Parathyroid adenoma (tissue), 2 donors: Measurements from ENCODE around the gene NTN5.

Source experiments
- H2AFZ ChIP-seq: fragments of 300-600 bp; sonication (generic); one replicate; pipeline ENCODE4 v1.7.0; 2017; ENCODE audit warnings: antibody characterized with exemption, mild to moderate bottlenecking
- H3K27ac ChIP-seq: fragments of 300-600 bp; sonication (generic); one replicate; pipeline ENCODE4 v1.7.0; 2017
- H3K27me3 ChIP-seq: fragments of 300-600 bp; sonication (generic); one replicate; pipeline ENCODE4 v1.7.0; 2017; ENCODE audit warnings: low read length; ENCODE audit not compliant: control insufficient read depth, insufficient read depth
- H3K36me3 ChIP-seq: fragments of 300-600 bp; sonication (generic); one replicate; pipeline ENCODE4 v1.7.0; 2017; ENCODE audit warnings: low read length; ENCODE audit not compliant: control insufficient read depth, insufficient read depth
- H3K4me1 ChIP-seq: fragments of 300-600 bp; sonication (generic); one replicate; pipeline ENCODE4 v1.7.0; 2017; ENCODE audit warnings: control low read depth
- H3K4me2 ChIP-seq: fragments of 300-600 bp; sonication (generic); one replicate; pipeline ENCODE4 v1.7.0; 2017; ENCODE audit warnings: low read length
- H3K4me3 ChIP-seq: fragments of 300-600 bp; sonication (generic); one replicate; pipeline ENCODE4 v1.7.0; 2017; ENCODE audit warnings: low read depth, low read length
- H3K79me2 ChIP-seq: fragments of 300-600 bp; sonication (generic); one replicate; pipeline ENCODE4 v1.7.0; 2017; ENCODE audit warnings: control low read depth
- H3K9ac ChIP-seq: fragments of 300-600 bp; sonication (generic); one replicate; pipeline ENCODE4 v1.7.0; 2017; ENCODE audit warnings: mild to moderate bottlenecking
- H3K9me3 ChIP-seq: fragments of 300-600 bp; sonication (generic); one replicate; pipeline ENCODE4 v1.7.0; 2017; ENCODE audit warnings: low read length; ENCODE audit not compliant: control insufficient read depth
- TF ChIP-seq, protein P1 (sequence below): fragments of 300-600 bp; sonication (generic); IDR thresholded peaks from one replicate; pipeline ENCODE4 v1.7.0; 2017; ENCODE audit warnings: antibody characterized with exemption, mild to moderate bottlenecking
- donor health status: primary hyperparathyroidism.

NTN5 gene, protein sequence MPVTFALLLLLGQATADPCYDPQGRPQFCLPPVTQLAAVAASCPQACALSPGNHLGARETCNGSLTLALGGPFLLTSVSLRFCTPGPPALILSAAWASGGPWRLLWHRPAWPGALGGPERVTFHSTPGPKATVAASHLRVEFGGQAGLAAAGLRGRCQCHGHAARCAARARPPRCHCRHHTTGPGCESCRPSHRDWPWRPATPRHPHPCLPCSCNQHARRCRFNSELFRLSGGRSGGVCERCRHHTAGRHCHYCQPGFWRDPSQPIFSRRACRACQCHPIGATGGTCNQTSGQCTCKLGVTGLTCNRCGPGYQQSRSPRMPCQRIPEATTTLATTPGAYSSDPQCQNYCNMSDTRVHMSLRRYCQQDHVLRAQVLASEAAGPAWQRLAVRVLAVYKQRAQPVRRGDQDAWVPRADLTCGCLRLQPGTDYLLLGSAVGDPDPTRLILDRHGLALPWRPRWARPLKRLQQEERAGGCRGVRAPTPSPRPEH

DNA sequence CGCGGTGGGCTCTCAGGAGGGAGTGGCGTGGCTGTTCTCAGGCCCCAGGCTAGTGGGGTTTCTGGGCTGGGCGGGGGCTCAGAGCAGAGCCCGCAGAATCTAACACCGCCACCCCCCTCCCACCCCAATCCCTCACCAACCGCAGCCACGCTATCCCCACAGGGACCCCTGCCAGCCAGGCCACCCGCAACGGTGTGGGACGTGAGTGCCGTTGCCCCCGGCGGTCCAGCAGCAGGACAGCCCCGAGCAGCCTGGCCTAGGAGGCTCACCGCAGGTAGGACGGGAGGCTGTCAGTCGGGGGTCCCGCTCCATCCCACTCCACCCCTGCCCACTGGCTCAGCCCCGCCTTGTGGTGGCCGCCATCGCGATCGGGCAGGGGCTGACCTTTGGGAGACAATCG lies at the start of gene NTN5:
Gene NTN5 (minus strand): TSS at position 24 of the 400 bp plus-strand sequence. CDS start 2,031 bp downstream, outside the sequence.
- Histone ChIP-seq H3K9ac (no peak within 1 kb of the TSS), H3K27me3 (no peaks in the 10 kb centered on the region), H3K4me3 (no peak within 1 kb of the TSS), H3K9me3 (no peaks in the 10 kb centered on the region), H3K27ac (no peak within 1 kb of the TSS), H2AFZ (no peak within 1 kb of the TSS), H3K4me2 (no peak within 1 kb of the TSS), H3K36me3 (no peaks in the 10 kb centered on the region), H3K79me2 (no peaks in the 10 kb centered on the region), H3K4me1 (no peaks in the 10 kb centered on the region)
- TF ChIP-seq, protein P1, sequence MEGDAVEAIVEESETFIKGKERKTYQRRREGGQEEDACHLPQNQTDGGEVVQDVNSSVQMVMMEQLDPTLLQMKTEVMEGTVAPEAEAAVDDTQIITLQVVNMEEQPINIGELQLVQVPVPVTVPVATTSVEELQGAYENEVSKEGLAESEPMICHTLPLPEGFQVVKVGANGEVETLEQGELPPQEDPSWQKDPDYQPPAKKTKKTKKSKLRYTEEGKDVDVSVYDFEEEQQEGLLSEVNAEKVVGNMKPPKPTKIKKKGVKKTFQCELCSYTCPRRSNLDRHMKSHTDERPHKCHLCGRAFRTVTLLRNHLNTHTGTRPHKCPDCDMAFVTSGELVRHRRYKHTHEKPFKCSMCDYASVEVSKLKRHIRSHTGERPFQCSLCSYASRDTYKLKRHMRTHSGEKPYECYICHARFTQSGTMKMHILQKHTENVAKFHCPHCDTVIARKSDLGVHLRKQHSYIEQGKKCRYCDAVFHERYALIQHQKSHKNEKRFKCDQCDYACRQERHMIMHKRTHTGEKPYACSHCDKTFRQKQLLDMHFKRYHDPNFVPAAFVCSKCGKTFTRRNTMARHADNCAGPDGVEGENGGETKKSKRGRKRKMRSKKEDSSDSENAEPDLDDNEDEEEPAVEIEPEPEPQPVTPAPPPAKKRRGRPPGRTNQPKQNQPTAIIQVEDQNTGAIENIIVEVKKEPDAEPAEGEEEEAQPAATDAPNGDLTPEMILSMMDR: no peak

DNA sequence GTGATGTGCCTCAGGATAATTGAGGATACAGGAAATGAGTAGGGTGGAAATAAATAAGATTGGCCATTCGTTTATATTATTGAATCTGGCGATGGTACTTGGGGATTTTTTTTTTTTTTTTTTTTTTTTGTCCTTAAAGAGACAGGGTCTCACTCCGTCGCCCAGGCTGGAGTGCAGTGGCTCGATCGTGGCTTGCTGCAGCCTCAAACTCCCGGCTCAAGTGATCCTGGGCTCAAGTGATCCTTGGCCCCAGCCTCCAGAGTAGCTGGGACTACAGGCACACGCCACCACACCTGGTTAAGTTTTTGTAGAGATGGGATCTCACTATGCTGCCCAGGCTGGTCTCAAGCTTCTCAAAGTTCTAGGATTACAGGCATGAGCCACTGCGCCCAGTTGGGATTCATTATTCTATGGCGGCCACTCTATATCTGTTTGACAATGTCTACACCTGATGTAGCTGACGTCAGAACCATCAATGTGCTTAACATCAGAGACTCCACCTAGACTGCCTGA lies 49.4 kb upstream of the NTN5 start:
- Histone ChIP-seq H3K9ac (no peak overlapping the region), H3K27ac (no peak overlapping the region), H2AFZ (no peak overlapping the region), H3K36me3 (no peaks in the 10 kb centered on the region), H3K9me3 (no peaks in the 10 kb centered on the region), H3K4me1 (no peaks in the 10 kb centered on the region), H3K4me2 (no peak overlapping the region), H3K79me2 (no peaks in the 10 kb centered on the region), H3K4me3 (no peak overlapping the region), H3K27me3 (no peaks in the 10 kb centered on the region)
- TF ChIP-seq, protein P1: no peak

DNA sequence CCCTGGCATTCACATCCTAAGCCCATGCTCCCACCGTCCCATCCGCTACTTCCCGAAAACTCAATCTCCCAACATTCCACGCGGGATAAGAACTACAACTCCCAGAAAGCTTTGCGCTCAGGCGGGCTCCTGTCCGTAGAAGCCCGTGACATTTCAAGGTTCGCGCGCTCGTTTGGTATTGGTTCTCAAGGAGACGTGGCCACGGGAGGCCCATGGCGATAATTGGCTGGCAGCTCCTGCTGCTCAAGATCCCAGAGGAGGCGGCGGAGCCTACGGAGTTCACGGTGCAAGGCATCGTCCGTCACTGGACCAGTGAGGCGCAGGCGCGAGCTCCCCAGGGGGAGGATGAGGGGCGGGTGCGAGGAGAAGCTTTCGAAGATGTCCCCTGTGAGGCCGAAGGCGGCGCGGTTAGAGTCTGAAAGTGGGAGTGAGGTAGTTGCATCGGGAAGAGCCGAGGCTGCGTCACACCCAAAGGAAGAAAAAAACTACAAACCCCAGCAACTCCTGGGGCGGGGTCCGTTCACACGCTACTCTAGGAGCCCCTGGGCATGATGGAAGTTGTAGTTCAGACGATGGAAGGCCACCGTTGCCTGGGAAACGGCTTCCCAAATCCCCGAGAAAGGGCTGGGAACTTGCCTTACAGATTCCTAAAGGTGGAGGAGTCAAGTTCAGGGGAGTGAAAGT lies 47.9 kb upstream of the NTN5 start:
- H3K79me2 ChIP-seq: no peaks in the 10 kb centered on the region
- no peaks in the 10 kb centered on the region for H3K4me1 ChIP-seq
- no peak overlapping the region for H3K9ac ChIP-seq
- peak overlapping the region; percentile 52 for H2AFZ ChIP-seq
- peak overlapping the region; percentile 72 for H3K4me3 ChIP-seq
- no peaks in the 10 kb centered on the region for H3K36me3 ChIP-seq
- H3K27ac ChIP-seq: peak overlapping the region; percentile 77
- peak overlapping the region; percentile 82 for H3K4me2 ChIP-seq
- no peaks in the 10 kb centered on the region for H3K9me3 ChIP-seq
- H3K27me3 ChIP-seq: no peaks in the 10 kb centered on the region
- TF ChIP-seq, protein P1: no peak

DNA sequence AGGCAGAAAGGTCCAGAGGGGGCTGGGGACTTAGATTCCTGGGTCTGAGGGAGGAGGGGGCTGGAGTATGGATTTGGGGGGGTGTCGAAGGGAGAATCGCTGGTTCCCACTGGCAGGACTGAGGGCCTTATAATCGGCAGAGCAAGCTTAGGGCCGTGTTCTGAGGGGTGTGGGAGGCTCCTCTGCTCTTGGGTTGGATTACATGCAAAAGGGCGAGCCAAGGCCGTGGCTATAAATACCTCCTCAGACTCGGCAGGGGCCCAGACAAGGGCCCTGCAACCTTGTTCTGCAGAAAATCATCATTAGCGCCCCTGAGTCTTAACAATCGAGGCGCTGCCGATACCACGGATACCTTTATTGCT lies 47.4 kb upstream of the NTN5 start:
- H2AFZ ChIP-seq: peak overlapping the region; percentile 52
- no peaks in the 10 kb centered on the region for H3K27me3 ChIP-seq
- H3K36me3 ChIP-seq: no peaks in the 10 kb centered on the region
- H3K9me3 ChIP-seq: no peaks in the 10 kb centered on the region
- no peaks in the 10 kb centered on the region for H3K79me2 ChIP-seq
- H3K4me3 ChIP-seq: peak overlapping the region; percentile 72
- TF ChIP-seq, protein P1: no peak
- H3K4me2 ChIP-seq: peak overlapping the region; percentile 82
- H3K27ac ChIP-seq: peak overlapping the region; percentile 77
- no peak overlapping the region for H3K9ac ChIP-seq
- H3K4me1 ChIP-seq: no peaks in the 10 kb centered on the region
